ENCODE measurements around the gene WNT9B. TPM values are rescaled to one million over a fixed set of nuclear protein-coding genes. Genes with fewer than 3 reads are reported as not detected.

Gene WNT9B
- total RNA-seq, 1 donor from 2014 or later, result 5.0 TPM

GRCh38 chr17:46853896-46854444, 2.6 kb downstream of the WNT9B start:
- no peak for DNase-seq (ENCODE audit: low read depth)

GRCh38 chr17:46854515-46854914, 3.1 kb downstream of the WNT9B start:
- DNase-seq (ENCODE audit: low read depth), result no peak

- DNase-seq (ENCODE audit: low read depth), result no peak
Observed at GRCh38 chr17:46854948-46855347, 3.6 kb downstream of the WNT9B start.

- DNase-seq (ENCODE audit: low read depth), result no peak
Observed at GRCh38 chr17:46857600-46857999, 6.2 kb downstream of the WNT9B start.

- no peak for DNase-seq (ENCODE audit: low read depth)
Observed at GRCh38 chr17:46859996-46860395, 8.6 kb downstream of the WNT9B start.

GRCh38 chr17:46862949-46863348, 11.6 kb downstream of the WNT9B start:
- DNase-seq (ENCODE audit: low read depth), result no peak

GRCh38 chr17:46863383-46864121, 12.2 kb downstream of the WNT9B start:
- DNase-seq (ENCODE audit: low read depth), result no peak

GRCh38 chr17:46865100-46865499, 13.7 kb downstream of the WNT9B start:
- no peak for DNase-seq (ENCODE audit: low read depth)

- no peak for DNase-seq (ENCODE audit: low read depth)
Observed at GRCh38 chr17:46866325-46866724, 14.9 kb downstream of the WNT9B start.

GRCh38 chr17:46866747-46867146, 15.4 kb downstream of the WNT9B start:
- DNase-seq (ENCODE audit: low read depth), result no peak

GRCh38 chr17:46868689-46869187, 17.4 kb downstream of the WNT9B start:
- DNase-seq (ENCODE audit: low read depth), result no peak

GRCh38 chr17:46869296-46869695, 17.9 kb downstream of the WNT9B start:
- DNase-seq (ENCODE audit: low read depth), result no peak

GRCh38 chr17:46869975-46870803, 18.8 kb downstream of the WNT9B start:
- DNase-seq (ENCODE audit: low read depth), result peak; percentile 60

- DNase-seq (ENCODE audit: low read depth), result no peak
Observed at GRCh38 chr17:46872421-46872820, 21.0 kb downstream of the WNT9B start.

- no peak for DNase-seq (ENCODE audit: low read depth)
Observed at GRCh38 chr17:46873941-46874645, 22.7 kb downstream of the WNT9B start.

- DNase-seq (ENCODE audit: low read depth), result no peak
Observed at GRCh38 chr17:46874906-46875305, 23.5 kb downstream of the WNT9B start.

GRCh38 chr17:46875849-46876352, 24.5 kb downstream of the WNT9B start:
- no peak for DNase-seq (ENCODE audit: low read depth)

- DNase-seq (ENCODE audit: low read depth), result no peak
Observed at GRCh38 chr17:46876353-46876887, 25.0 kb downstream of the WNT9B start.

GRCh38 chr17:46876926-46877325, 25.5 kb downstream of the WNT9B start:
- DNase-seq (ENCODE audit: low read depth), result no peak

GRCh38 chr17:46877466-46877865, 26.1 kb downstream of the WNT9B start:
- no peak for DNase-seq (ENCODE audit: low read depth)

- no peak for DNase-seq (ENCODE audit: low read depth)
Observed at GRCh38 chr17:46878055-46878454, 26.7 kb downstream of the WNT9B start.

GRCh38 chr17:46879101-46879500, 27.7 kb downstream of the WNT9B start:
- no peak for DNase-seq (ENCODE audit: low read depth)

All from renal cortical epithelial cell (primary cell).